ES-I3 (cell line): ENCODE measurements around the gene SEM1.
A peak's percentile ranks its signal among the peaks of the same experiment; 100 is the strongest.
"Not testable (repeated sequence)": the region's sequence is repeated elsewhere in the genome, so short reads cannot be mapped to it uniquely, and the experiment has no call there.

Source experiments
- H3K36me3 ChIP-seq: 2 replicates; pipeline ENCODE4 v1.6.1; 2013; ENCODE audit warnings: mild to moderate bottlenecking, low read length, control low read depth, moderate library complexity; ENCODE audit not compliant: insufficient read depth
- H3K4me1 ChIP-seq: 2 replicates; pipeline ENCODE4 v1.6.1; 2013; ENCODE audit warnings: mild to moderate bottlenecking, control low read depth, low read length; ENCODE audit not compliant: insufficient read depth
- H3K9ac ChIP-seq: 2 replicates; pipeline ENCODE4 v1.6.1; 2013; ENCODE audit warnings: low read depth, mild to moderate bottlenecking, low read length, moderate library complexity
- H3K9me3 ChIP-seq: 2 replicates; pipeline ENCODE4 v1.6.1; 2013; ENCODE audit warnings: mild to moderate bottlenecking, low read length, moderate library complexity; ENCODE audit not compliant: control insufficient read depth, insufficient read depth

The SEM1 gene

GRCh38 chr7:96720843-96721242 is 11.2 kb upstream of the SEM1 start:
- H3K9ac ChIP-seq: no peak overlapping the region
- no peaks in the 10 kb centered on the region for H3K9me3 ChIP-seq
- H3K36me3 ChIP-seq: no peaks in the 10 kb centered on the region
- H3K4me1 ChIP-seq: no peaks in the 10 kb centered on the region; the same call in 1 of the 2 replicates

GRCh38 chr7:96719164-96719563 is 9.5 kb upstream of the SEM1 start:
- Histone ChIP-seq H3K4me1 (no peaks in the 10 kb centered on the region; the same call in 1 of the 2 replicates), H3K9me3 (no peaks in the 10 kb centered on the region), H3K36me3 (no peaks in the 10 kb centered on the region), H3K9ac (no peak overlapping the region)

- Histone ChIP-seq H3K36me3 (no peaks in the 10 kb centered on the region), H3K9ac (no peak overlapping the region), H3K9me3 (no peaks in the 10 kb centered on the region), H3K4me1 (no peaks in the 10 kb centered on the region)
Observed at GRCh38 chr7:96718107-96719003, 8.7 kb upstream of the SEM1 start.

GRCh38 chr7:96713037-96713436 is 3.4 kb upstream of the SEM1 start:
- no peaks in the 10 kb centered on the region for H3K36me3 ChIP-seq
- no peak overlapping the region for H3K9ac ChIP-seq
- H3K9me3 ChIP-seq: peaks cover 9% of the 10 kb centered on the region; the same call in 1 of the 2 replicates
- no peaks in the 10 kb centered on the region for H3K4me1 ChIP-seq

- peaks cover 9% of the 10 kb centered on the region; the same call in 1 of the 2 replicates for H3K9me3 ChIP-seq
- H3K4me1 ChIP-seq: no peaks in the 10 kb centered on the region
- H3K9ac ChIP-seq: no peak overlapping the region
- H3K36me3 ChIP-seq: 0 out of 2 replicates have a peak, but pooled peaks cover 2% of the 10 kb centered on the region
Observed at GRCh38 chr7:96710544-96710943, 898 bp upstream of the SEM1 start.

GRCh38 chr7:96708872-96709271 is 774 bp downstream of the SEM1 start:
- Histone ChIP-seq H3K9ac (peak overlapping the region; percentile 92), H3K36me3 (peaks cover 5% of the 10 kb centered on the region; the same call in 1 of the 2 replicates), H3K4me1 (no peaks in the 10 kb centered on the region), H3K9me3 (peaks cover 9% of the 10 kb centered on the region; the same call in 1 of the 2 replicates)

- peaks cover 5% of the 10 kb centered on the region for H3K36me3 ChIP-seq
- H3K4me1 ChIP-seq: no peaks in the 10 kb centered on the region
- H3K9ac ChIP-seq: peak overlapping the region; percentile 92; the same call in 1 of the 2 replicates
- peaks cover 7% of the 10 kb centered on the region; the same call in 1 of the 2 replicates for H3K9me3 ChIP-seq
Observed at GRCh38 chr7:96707901-96708774, 1.5 kb downstream of the SEM1 start.

- no peak overlapping the region for H3K9ac ChIP-seq
- no peaks in the 10 kb centered on the region for H3K4me1 ChIP-seq
- no peaks in the 10 kb centered on the region for H3K9me3 ChIP-seq
- H3K36me3 ChIP-seq: peaks cover 3% of the 10 kb centered on the region
Observed at GRCh38 chr7:96701258-96701657, 8.4 kb downstream of the SEM1 start.

- Histone ChIP-seq H3K9ac (no peak overlapping the region), H3K36me3 (peaks cover 3% of the 10 kb centered on the region), H3K9me3 (no peaks in the 10 kb centered on the region), H3K4me1 (no peaks in the 10 kb centered on the region)
Observed at GRCh38 chr7:96700516-96700915, 9.1 kb downstream of the SEM1 start.

GRCh38 chr7:96699219-96699871 is 10.3 kb downstream of the SEM1 start:
- no peaks in the 10 kb centered on the region for H3K4me1 ChIP-seq
- H3K9ac ChIP-seq: no peak overlapping the region
- no peaks in the 10 kb centered on the region; the same call in 1 of the 2 replicates for H3K36me3 ChIP-seq
- H3K9me3 ChIP-seq: no peaks in the 10 kb centered on the region

GRCh38 chr7:96698449-96698848 is 11.2 kb downstream of the SEM1 start:
- not testable (repeated sequence) for H3K4me1 ChIP-seq, H3K36me3 ChIP-seq, H3K9me3 ChIP-seq, H3K9ac ChIP-seq

GRCh38 chr7:96697822-96698221 is 11.8 kb downstream of the SEM1 start:
- Histone ChIP-seq H3K9ac (no peak overlapping the region), H3K4me1 (no peaks in the 10 kb centered on the region)

GRCh38 chr7:96695581-96695980 is 14.1 kb downstream of the SEM1 start:
- Histone ChIP-seq H3K36me3 (no peaks in the 10 kb centered on the region; the same call in 1 of the 2 replicates), H3K9ac (no peak overlapping the region), H3K4me1 (no peaks in the 10 kb centered on the region), H3K9me3 (no peaks in the 10 kb centered on the region)

More at GRCh38 chr7:96697822-96698221, 11.8 kb downstream of the SEM1 start:
- no peaks in the 10 kb centered on the region for H3K9me3 ChIP-seq
- H3K36me3 ChIP-seq: no peaks in the 10 kb centered on the region

- Histone ChIP-seq H3K9me3 (no peaks in the 10 kb centered on the region), H3K36me3 (no peaks in the 10 kb centered on the region; the same call in 1 of the 2 replicates)
Observed at GRCh38 chr7:96694082-96694481, 15.6 kb downstream of the SEM1 start.

More at GRCh38 chr7:96694082-96694481, 15.6 kb downstream of the SEM1 start:
- no peaks in the 10 kb centered on the region for H3K4me1 ChIP-seq
- no peak overlapping the region for H3K9ac ChIP-seq
